A549 treated with Mapracorat at 1 μM for 4 hours (cell line): ENCODE results near the gene KRT6C. TPM values are rescaled to one million over a fixed set of nuclear protein-coding genes. Genes with fewer than 3 reads are reported as not detected.

Experiments
- total RNA-seq: library from RNA; stranded (reverse); fragments of 200-300 nt; extraction: Qiagen RNA extraction; gene quantifications from 5 replicates; pipeline ENCODE4 v1.2.3, GENCODE V29; 2022

Gene KRT6C
- not detected in 5 replicates for total RNA-seq

DNA sequence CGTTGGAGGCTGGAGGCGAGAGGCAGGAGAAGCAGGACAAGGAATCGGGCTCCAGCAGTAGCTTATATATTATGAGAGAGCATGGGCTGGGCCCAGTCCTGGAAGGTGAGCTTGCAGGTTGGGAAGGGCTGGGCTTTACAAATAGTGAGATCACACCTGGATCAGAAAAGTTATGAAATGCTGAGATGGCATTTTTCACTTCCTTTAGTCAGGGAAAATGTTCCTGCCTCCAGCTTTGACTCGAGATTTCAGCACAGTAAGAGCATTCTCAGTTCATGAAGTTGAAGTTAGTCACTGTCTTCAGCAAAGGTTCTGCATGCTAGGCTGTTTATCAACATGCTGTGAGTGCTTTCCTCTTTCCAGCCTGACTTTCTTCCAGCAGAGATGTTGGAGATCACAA lies at the start of gene KRT6C:
Gene KRT6C (minus strand): TSS at position 38 of the 400 bp plus-strand sequence. CDS start 68 bp downstream, outside the sequence.

DNA sequence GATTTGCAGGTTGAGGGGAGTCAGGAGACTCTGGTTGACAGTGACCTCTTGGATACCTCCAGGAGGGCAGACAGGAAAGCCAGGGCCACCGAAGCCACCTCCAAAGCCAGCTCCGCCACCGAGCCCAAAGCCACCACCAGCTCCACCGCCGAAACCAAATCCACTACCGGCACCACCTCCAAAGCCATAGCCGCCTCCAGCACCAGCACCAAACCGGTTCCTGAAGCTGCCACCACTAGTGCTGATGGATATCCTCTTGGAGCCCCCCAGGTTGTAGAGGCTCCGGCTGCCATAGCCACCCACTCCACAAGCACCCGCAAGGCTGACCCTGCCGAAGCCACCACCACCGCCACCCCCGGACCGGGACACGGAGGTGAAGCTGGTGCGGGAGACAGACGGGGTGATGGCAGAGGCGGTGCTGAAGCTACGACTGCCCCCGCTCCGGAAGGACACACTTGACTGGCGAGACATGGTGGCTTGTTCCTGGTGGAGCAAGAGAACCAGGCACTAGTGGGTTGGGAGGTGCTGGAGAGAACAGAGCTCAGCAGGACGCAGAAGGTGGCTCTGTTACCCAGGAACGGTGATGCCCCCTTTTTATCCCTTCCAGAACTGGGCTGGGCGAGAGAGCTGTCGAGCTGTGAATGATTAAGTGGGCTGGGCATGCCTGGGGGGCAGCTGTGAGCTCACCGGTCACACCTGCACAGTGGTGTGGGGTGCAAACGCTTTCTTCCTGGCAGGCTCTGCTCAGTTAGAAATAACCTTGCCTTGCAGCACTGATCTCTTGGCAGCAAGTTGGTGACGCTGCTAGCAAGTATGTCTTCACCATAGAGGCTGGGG lies 46.4 kb upstream of the KRT6C start, which contains the start of gene KRT5:
Gene KRT5 (minus strand): TSS at position 569 of the 837 bp plus-strand sequence. CDS start 98 bp downstream, at position 471.

DNA sequence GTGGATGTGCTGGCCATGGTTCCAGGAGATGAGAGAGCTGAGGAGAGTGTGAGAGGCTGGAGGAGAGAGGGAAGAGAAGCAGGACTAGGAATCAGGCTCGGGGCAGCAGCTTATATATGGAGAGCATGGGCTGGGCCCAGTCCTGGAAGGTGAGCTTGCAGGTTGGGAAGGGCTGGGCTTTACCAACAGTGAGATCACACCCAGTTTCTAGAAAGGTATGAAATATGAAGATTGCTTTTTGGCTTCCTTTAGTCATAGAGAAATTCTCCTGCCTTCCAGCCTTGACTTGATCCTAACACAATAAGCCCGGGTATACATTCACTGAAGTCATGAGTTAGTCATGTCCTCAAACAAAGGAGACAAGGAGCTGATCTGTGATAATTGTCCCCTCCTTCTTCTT lies 19.6 kb upstream of the KRT6C start, which contains the start of gene KRT6A:
Gene KRT6A (minus strand): TSS at position 86 of the 400 bp plus-strand sequence. CDS start 69 bp downstream, at position 17.

DNA sequence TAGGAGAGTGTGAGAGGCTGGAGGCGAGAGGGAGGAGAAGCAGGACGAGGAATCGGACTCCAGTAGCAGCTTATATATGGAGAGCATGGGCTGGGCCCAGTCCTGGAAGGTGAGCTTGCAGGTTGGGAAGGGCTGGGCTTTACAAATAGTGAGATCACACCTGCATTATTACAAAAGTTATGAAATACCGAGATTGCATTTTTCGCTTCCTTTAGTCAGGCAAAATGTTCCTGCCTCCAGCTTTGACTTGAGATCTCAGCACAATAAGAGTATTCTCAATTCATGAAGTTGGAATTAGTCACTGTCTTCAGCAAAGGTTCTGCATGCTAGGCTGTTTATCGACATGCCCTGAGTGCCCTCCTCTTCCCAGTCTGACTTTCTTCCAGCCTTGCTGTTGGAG lies 21.5 kb downstream of the KRT6C start, which contains the start of gene KRT6B:
Gene KRT6B (minus strand): TSS at position 46 of the 400 bp plus-strand sequence. CDS start 68 bp downstream, outside the sequence.

DNA sequence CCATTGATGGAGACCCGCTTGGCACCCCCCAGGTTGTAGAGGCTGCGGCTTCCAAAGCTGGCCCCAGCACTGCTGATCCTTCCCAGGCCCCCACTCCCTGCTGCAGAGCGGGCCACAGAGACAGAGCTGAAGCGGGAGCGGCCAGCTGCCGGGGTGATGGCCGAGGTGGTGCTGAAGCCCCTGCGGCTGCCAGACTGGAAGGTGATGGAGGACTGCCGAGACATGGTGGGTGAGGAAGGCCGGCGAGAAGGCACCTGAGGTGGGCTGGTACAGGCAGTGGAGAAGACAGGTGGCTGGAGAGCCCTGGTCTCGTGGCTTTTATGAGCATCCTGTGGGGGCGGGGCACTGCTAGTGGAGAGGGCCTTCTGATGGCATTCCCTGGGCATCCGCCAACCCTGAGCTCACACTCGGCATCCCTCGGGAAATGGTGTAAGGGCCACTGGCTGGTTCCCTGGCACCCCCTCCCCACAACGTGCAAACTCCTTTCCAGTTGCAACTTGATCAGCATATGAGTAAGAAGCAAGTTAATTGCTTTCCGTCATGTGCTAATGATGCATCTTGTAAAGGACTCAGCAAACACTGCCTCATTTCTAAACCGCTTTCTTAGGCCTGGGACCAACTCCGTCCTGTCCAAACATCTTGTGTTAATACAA lies 39.4 kb downstream of the KRT6C start, which contains the start of gene KRT75:
Gene KRT75 (minus strand): TSS at position 291 of the 653 bp plus-strand sequence. CDS start 67 bp downstream, at position 224.

Other genes starting within 250 kb of the KRT6C start
- 4,849 to 5,975 TPM (median 5,509 TPM) in 5 replicates for gene KRT7, start 240.6 kb downstream of the KRT6C start, total RNA-seq
- gene KRT86, start 199.2 kb downstream of the KRT6C start, total RNA-seq, result 23.1 to 49.2 TPM (median 47.0 TPM) in 5 replicates
- gene KRT81, start 182.3 kb downstream of the KRT6C start, total RNA-seq, result 3,076 to 4,171 TPM (median 4,026 TPM) in 5 replicates
- gene KRT83, start 152.4 kb downstream of the KRT6C start, total RNA-seq, result 2.4 to 6.6 TPM (median 6.0 TPM) in 5 replicates
- 0.06 to 0.08 TPM (median 0.07 TPM) in 4 of 5 replicates, not detected in the other for gene KRT85, start 106.3 kb downstream of the KRT6C start, total RNA-seq
- gene KRT84, start 88.2 kb downstream of the KRT6C start, total RNA-seq, result not detected in 5 replicates
- gene KRT82, start 67.5 kb downstream of the KRT6C start, total RNA-seq, result not detected in 5 replicates
- gene KRT75, start 39.4 kb downstream of the KRT6C start, total RNA-seq, result 0.07 to 0.14 TPM (median 0.10 TPM) in 4 of 5 replicates, not detected in the other
- 0.07 TPM in 1 of 5 replicates, not detected in the others for gene KRT6B, start 21.7 kb downstream of the KRT6C start, total RNA-seq
- 8.1 to 10.8 TPM (median 8.4 TPM) in 5 replicates for gene KRT6A, start 19.5 kb upstream of the KRT6C start, total RNA-seq
- 0.26 to 0.79 TPM (median 0.62 TPM) in 5 replicates for gene KRT5, start 46.6 kb upstream of the KRT6C start, total RNA-seq
- gene KRT71, start 79.3 kb upstream of the KRT6C start, total RNA-seq, result not detected in 5 replicates
- not detected in 5 replicates for gene KRT74, start 100.0 kb upstream of the KRT6C start, total RNA-seq
- not detected in 5 replicates for gene KRT72, start 127.7 kb upstream of the KRT6C start, total RNA-seq
- gene KRT73, start 144.8 kb upstream of the KRT6C start, total RNA-seq, result 0.06 TPM in 1 of 5 replicates, not detected in the others
- not detected in 5 replicates for gene KRT2, start 178.4 kb upstream of the KRT6C start, total RNA-seq
- not detected in 5 replicates for gene KRT1, start 206.6 kb upstream of the KRT6C start, total RNA-seq
- gene KRT77, start 229.7 kb upstream of the KRT6C start, total RNA-seq, result not detected in 5 replicates